Kidney glomerular epithelial cell (primary cell): ENCODE data around the gene ANKRD2.
"Not testable (repeated sequence)": the region's sequence is repeated elsewhere in the genome, so short reads cannot be mapped to it uniquely, and the experiment has no call there.

ENCODE experiments used
- DNase-seq: peaks from one replicate; lab custom pipeline; 2025; lab: John Stamatoyannopoulos, UW

The ANKRD2 gene

DNA sequence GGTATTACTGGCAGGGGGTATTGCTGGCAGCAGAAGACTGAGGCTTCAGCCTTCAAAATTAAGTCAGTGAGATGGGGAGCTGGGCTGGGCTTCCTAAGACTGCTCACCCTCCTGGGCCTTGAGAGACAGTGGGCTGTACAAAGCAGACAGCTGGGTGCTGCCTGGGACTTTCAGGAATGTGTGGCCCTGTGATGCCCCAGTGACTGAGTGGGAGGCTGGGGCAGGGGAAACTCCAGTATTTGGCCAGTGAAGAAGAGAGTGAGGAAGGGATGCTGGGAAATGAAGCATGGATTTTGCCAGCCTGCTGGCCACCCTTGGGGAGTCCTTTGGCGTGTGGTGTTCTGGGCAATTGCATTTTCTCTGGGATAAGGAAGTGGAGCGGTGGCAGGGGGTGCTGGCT is 442 bp downstream of the ANKRD2 start:
- DNase-seq, result peak; percentile 86

DNA sequence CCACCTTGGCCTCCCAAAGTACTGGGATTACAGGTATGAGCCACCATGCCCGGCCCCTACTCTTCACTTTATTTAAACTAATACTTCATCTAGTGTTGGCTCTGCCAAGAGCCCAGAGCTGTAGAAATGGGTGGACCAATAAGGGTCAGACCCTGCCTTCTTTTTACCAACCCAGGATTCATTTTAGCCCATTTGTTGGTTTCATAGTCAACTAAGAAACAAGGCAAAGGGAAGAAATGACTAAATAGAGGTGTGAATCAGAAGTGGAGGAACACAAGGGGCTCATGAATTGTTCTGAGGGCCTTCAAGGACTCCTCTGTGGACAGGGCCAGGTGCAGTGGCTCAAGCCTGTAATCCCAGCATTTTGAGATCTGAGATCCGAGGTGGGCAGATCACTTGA is 1.1 kb downstream of the ANKRD2 start:
- DNase-seq, result no peak

DNA sequence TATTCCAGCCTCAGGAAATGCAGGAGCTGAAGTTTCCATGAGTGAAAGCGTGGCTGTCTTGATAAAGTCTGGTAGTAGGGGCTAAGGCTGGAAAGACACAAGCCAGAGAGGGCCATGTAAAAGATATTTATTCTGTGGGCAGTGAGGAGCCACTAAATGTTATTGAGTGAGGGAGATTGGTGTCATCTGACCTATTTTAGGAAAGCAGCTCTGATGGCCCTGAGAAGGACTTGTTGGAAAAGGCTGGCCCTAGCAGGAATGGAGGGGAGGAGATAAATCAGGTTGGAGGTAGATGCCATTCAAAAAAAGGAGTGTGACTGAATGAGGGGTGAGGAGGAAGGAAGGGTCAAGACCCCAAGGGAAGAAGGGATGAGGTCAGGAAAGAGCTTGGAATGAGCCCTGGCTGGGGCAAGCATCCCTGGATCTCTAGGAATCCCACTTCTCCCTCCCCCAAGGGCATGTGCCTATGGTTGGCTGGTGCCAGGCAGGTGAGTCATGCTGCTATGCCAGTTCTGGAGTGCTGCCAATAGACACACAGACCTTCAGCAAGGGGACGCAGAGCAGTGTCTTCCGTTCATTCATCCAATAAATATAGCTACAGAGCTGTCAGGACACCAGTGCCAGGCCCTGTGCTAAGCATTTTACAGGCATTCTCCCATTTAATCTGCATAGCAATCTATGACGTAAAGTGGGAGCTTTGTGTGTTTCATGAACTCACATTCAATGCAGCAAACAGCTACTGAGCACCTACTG is 2.0 kb downstream of the ANKRD2 start:
- DNase-seq, result peak; percentile 100

DNA sequence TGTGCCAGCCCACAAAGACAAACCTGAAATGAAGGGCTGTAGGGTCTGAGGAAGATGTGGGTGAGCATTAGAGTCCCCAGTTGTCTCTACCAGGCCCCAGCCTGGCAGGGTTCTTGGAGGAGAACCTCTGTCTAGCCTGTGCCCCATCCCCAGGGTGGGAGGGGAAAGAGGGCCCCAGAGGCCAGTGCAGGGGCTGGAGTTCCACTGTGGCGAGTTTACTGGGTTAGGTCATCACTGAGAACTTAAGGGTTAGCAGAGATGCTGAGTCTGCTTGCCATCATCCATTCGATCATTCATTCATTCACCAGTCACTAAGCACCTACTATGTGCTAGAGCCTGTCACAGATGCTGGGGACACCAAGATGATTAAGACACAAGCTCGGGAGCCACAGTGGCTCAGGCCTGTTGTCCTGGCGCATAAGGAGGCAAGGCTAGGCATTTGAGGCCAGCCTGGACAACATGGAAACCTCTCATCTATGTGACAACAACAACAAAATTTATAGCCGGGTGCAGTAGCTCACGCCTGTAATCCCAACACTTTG is 2.6 kb downstream of the ANKRD2 start:
- DNase-seq, result peak; percentile 63

GRCh38 chr10:97576487-97576886 is 3.9 kb downstream of the ANKRD2 start:
- DNase-seq, result not testable (repeated sequence)

DNA sequence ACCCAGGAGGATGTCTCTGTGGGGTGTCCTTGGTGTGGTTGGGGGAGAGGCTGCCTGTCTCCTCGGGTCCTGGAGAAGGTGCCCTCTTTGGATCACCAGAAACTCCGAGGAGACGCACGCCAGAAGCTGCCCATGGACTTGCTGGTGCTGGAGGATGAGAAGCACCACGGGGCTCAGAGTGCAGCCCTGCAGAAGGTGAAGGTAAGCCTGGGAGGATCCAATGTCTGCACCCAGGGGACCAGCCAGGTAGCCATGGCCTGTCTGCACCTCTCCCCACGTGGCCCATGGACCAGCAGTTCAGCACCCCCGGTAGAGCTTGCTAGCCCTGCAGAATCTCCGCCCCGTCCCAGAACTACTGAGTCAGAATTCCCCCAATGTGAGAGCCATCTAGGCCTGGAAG is 5.1 kb downstream of the ANKRD2 start:
- DNase-seq, result no peak

DNA sequence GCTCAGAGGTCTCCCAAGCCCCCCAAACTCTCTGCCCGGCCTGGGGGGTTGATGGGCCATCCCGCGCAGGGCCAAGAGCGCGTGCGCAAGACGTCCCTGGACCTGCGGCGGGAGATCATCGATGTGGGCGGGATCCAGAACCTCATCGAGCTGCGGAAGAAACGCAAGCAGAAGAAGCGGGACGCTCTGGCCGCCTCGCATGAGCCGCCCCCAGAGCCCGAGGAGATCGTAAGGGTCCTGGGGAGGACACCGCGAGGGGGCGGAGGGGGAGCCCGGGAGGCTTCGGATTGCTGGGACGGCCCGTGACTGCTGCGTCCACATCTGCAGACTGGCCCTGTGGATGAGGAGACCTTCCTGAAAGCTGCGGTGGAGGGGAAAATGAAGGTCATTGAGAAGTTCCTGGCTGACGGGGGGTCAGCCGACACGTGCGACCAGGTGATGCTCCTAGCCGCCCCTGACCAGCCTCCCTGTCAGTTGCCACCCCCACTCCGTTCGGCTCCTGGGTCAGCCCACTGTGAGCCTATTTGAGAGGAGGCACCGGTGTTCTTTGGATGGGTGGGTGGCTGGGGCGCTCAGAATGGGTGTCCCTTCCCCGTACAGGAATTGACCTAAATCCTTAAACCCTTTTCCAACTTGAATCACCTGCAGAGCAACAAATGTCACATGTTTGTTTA is 5.7 kb downstream of the ANKRD2 start:
- no peak for DNase-seq

DNA sequence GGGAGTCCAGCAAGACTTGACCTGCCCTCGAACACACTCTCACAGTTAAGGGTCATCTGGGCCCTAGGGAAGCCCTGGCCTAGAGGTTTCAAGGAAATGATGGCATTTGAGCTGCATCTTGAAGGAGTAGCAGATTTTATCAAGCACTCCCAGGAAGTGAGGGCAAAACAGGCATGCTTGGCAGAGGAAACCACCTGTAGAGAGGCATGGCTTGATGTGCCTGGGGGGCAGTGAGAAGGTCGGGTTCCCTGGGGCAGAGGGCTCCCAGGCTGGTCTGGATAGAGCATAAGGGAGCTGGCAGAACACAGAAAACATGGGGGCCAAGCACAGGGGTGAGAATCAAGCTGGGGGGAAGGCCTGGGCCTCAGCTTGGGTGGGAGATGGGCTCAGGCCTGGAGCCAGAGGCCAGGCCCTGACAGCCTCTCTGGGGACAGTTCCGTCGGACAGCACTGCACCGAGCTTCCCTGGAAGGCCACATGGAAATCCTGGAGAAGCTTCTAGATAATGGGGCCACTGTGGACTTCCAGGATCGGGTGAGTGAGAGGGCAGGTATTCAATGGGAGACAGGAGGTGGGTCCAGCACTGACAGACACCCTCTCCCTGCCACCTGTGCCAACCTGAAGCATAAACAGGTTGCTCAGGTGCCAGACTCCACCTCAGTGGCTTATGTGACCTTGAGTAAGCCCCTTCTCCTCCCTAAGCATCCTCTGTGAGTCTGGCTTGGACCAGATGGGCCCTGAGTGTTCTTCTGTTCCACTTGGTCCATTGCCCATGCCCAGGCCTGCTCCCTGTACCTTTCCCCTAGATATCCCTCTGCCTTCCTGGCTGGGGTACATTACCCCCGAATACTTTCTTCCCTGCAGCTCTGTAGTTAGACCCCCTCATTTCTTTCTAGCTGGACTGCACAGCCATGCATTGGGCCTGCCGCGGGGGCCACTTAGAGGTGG is 8.1 kb downstream of the ANKRD2 start:
- no peak for DNase-seq

DNA sequence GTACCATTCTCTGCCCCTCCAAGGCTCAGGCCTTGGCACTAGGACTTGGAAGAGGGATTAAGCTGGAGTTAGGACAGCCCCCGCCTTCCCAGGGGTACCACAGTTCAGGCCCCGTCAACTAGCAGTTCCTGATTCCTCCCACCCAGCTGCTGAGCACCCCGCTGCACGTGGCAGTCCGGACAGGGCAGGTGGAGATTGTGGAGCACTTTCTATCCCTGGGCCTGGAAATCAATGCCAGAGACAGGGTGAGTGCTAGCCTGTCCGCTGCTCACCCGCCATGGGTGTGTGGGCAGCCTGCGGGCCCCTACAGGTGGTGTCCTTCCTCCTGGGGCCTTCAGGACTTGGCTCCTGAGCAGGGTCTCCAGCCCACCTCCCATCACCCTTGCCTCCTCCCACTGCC is 9.6 kb downstream of the ANKRD2 start:
- DNase-seq, result no peak

GRCh38 chr10:97583476-97583875 is 10.9 kb downstream of the ANKRD2 start:
- DNase-seq, result no peak

DNA sequence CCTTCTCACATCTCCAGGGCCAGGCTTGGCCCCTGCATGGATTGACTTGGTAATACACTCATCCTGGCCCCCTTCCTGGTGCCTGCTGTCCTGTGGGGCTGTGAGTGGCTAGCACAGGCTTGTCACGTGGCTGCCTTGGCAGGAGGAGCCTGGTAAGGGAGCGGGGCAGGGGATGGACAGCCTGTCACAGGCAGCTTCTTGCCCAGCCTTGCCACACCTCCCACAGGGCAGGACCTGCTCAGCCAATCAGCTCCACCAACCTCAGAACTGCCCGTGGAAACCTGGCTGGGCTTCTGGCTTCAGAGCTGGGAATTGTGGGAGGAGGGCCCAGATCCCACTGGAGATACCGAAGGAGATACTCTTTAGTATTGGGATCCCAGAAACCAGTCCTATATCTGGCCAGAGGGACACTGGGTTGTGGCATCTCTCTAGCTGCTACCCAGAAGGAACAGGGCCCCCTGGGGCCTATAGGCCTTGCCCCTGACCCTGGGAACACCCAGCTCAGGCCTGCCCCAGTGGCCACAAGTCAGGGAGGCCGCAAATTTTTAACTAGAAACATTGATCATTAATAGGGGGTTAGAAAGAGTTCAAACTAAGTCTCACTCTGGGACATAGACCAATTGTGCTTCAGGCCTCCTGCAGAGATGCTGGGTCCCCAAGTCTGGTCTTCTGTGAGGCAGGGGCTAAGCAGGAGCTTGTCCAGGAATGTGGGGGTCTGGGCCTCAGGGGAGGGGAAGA is 11.7 kb downstream of the ANKRD2 start, which contains the start of gene HOGA1:
Gene HOGA1 (plus strand): TSS at position 330 of the 738 bp plus-strand sequence. CDS start 315 bp downstream, at position 645.
- peak; percentile 95 for DNase-seq

- no peak for DNase-seq
These were observed 12.3 kb downstream of the ANKRD2 start for GRCh38 chr10:97584798-97585438.

- DNase-seq, result no peak
These were observed 12.8 kb downstream of the ANKRD2 start for GRCh38 chr10:97585439-97585811.

DNA sequence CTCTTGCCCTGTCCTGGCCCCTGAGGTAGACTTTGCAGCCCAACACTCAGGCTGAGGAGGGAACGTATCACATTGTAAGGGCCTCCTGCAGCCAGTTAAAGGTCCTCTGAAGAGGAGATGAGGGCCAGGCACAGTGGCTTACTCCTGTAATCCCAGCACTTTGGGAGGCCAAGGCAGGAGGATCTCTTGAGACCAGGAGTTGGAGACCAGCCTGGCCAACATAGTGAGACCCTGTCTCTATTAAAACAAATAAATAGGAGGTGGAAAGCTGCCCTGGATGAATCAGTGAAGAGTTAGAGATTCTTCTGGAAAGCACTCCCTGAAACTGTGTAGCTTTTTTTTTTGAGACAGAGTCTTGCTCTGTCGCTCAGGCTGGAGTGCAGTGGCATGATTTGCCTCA is 14.6 kb downstream of the ANKRD2 start:
- no peak for DNase-seq

DNA sequence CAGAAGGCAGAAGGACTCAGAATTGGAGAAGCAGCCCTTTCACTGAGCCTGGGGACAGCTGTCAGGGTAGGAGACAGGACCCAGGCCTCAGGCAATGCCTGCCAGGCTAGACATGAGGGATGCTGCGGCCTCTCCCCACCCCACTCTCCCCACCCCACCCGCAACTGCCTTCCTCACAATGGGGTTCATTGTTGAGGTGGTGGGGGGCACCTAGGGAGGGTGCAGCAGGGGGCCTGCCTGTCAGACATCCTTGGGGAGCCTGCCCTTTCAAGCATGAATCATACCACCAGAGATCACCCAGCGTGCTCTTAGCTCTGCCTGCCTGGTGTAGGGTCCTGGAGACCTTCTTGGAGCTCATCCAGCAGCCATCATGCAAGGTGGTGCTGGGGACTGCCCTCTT is 16.9 kb downstream of the ANKRD2 start, which contains the start of gene C10orf62:
Gene C10orf62 (plus strand): TSS at position 243 of the 400 bp plus-strand sequence. CDS start 177 bp downstream, outside the sequence.
- no peak for DNase-seq

GRCh38 chr10:97590082-97590747 is 17.6 kb downstream of the ANKRD2 start:
- no peak for DNase-seq

- DNase-seq, result no peak
These were observed 18.3 kb downstream of the ANKRD2 start for GRCh38 chr10:97590748-97591495.

DNA sequence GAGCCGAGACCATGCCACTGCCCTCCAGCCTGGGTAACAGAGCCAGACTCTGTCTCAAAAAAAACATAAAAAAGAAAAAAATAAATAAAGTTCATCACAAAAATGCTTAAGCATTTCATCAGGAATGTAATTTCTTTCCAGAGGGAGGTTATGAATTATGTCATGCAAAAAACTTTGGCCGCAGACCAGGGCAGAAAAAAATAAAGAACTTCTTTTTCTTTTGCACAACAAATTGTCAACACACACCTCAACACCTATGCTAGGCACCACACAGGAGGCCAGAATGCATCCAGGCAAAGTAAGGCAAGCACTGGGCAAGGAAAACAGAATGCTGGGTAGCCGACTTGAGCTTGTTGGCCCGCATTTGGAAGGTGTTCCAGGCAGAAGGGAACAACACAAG is 20.8 kb downstream of the ANKRD2 start:
- DNase-seq, result no peak
